CD4-positive, alpha-beta T cell treated with Interleukin-6 for 4 hours (primary cell): ENCODE results near the gene PFKL.
"Not testable (repeated sequence)": the region's sequence is repeated elsewhere in the genome, so short reads cannot be mapped to it uniquely, and the experiment has no call there.

Source experiments
- DNase-seq: peaks from one replicate; pipeline ENCODE4 v3.0.0-alpha.2; 2020; ENCODE audit warnings: mixed read lengths

The PFKL gene

DNA sequence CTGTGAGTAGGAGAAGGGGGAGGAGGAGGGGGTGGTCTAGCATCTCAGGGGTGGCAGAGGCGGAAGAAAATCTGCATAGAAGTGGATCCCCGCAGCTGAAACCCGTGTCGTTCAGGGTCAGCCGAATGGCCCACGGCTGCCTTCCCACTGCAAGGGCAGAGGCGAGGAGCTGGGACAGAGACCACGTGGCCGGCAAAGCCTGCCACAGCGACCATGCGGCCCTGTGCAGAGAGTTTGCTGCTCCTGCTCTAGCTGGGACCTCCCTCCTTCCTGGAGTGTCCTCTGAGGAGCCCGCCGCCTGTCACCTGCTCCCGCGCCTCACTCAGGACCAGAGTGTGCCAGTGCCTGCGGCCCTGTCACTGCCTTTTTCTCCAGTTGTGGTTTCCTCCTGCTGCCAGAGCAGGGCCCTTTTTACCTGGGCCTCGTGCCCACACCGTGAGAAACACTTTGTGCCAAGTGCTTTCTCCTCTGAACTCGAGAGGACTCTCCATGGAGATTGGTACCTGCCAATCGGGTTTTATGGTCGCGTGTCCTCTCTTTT lies 48.1 kb downstream of the PFKL start:
- DNase-seq: no peak

DNA sequence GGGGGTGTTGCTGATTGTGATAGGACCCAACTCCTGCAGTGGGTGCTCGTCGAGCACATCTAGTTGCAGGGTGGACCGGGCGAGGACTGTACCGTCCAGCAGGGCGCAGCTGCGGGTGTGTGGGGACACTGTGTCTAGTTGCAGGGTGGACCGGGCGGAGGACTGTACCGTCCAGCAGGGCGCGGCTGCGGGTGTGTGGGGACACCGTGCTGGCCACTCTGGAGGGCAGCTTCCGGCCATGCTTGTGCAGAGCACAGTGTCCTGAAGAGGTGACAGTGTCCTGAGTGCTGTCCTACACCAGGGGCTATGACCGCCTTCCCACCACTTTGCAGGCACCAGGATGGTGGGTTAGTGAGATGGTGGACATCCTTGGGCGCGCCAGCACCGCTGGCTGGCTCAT lies 49.0 kb downstream of the PFKL start:
- DNase-seq: no peak

DNA sequence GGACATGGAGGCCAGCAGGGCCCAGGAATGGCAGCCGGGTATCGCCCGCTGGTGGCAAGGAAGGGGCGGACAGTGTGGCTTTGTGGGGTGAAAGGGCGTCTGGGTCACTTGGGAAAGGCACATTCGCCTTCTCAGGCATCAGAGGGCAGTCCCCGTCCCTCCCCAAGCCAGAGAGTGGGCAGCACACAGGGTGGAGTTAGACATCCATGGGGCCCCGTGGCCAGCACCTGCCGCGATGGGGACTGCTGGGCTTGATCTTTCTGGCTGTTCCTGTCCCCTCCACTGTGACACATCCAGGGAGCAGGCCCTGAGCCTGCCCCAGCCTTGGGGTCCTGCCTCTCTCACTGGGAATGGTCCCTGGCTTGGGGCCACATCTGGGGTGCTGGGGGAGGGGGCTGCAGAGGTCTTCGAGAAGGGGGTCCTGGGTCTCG lies 49.6 kb downstream of the PFKL start:
- DNase-seq: no peak

DNA sequence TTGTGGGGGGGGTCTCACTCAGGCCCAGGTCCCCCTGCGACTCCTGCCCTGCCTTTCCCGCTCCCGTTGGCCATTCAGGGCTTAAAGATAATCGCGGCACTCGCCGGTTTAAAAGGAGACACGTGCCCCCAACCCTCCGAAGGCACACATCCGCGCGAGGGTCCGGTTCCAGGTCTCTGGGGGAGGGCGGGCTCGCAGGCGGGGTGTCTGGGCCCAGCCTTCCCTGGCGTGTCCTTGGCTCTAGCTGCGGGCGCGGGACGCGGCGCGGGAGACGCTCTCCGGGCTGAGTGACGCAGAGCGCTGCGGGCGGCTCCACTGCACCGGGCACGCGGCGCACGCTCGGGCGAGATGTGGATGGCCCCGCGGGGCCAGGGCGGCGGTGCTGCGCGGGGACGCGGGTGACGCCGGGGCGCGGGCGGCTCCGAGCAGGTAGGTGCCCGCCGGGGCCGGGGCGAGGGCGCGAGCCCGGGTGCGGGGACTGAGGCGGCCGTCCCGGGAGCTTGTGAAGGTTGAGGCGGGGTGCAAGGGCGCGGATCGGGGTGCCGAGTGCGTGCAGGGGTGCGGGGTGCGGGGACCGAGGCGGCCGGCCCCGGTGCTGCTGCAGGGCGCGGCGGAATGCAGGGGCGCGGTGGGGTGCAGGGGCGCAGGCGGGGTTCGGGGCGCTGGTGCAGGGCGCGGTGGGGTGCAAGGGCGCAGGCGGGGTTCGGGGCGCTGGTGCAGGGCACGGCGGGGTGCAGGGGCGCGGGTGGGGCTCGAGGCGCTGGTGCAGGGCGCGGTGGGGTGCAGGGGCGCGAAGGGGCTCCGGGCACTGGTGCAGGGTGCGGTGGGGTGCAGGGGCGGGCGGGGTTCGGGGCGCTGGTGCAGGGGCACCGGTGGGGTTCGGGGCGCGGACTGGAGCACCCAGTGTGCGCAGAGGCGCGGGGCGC lies 50.3 kb downstream of the PFKL start:
- no peak for DNase-seq

DNA sequence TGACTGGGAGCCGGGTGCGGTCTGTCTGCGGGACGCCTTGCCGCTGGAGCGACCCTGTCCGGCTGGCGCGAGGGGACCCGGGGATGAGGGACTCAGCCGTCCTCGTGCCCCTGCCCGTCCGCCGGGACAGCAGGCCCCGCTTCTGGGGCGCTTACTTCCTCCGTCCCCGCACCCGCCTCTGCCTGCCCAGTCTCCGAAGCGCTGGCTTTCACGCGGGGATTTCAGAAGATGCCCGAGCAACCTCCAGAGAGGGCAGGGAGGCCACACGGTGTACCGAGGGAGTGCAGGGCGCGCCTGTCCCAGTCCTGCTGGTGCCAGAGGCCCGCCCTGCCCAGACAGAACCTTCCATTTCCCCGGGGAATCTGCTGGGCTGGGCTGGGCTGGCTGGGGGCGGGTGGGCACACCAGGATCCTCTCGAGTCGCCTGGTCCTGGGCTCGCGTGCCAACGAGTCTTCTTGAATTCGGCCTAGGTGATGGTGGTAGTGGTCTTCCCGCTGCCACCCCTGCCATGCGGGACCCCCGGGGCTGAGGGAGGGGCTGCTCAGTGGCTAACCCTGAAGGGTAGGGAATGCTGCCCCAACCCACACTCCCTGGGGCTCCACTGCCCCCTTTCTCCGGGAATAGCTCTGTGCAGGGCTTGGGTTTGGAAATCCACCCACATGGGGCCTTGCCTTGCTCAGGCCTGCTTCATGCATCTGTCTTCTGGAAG lies 51.1 kb downstream of the PFKL start:
- DNase-seq: no peak

DNA sequence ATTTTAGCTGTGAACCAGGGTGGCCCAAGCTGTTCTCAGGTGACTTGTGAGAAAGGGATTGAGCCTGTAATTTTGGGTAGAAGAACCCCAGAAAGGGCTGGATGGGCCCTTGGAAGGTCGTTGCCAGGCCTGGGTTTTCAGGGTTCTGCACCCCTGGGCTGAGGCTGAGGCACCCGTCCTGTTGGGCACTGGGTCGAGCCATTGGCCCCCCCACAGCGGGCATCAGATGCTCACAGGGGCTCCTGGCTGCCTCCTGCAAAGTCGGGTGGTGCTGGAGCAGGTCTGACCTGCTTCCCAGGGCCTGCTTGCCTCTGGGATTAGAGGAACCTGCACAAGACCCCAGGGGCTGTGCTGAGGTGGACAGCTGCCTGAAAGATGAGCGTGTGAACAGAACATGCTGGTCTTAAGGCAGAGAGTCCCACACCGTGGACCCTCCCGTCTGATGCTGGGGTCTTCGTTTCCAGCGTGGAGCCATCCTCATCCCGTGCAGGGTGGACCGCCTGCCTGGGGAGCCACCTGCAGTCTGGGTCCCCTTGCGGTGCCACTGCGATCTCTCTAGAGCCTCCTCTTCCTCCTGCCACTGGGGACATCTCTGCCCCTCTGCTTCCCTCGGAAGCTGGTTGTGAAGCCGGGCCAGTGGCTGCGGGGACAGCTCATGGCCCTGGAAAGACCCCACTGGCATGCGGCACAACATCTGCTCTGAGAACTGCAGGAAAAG lies 51.8 kb downstream of the PFKL start:
- DNase-seq: no peak

DNA sequence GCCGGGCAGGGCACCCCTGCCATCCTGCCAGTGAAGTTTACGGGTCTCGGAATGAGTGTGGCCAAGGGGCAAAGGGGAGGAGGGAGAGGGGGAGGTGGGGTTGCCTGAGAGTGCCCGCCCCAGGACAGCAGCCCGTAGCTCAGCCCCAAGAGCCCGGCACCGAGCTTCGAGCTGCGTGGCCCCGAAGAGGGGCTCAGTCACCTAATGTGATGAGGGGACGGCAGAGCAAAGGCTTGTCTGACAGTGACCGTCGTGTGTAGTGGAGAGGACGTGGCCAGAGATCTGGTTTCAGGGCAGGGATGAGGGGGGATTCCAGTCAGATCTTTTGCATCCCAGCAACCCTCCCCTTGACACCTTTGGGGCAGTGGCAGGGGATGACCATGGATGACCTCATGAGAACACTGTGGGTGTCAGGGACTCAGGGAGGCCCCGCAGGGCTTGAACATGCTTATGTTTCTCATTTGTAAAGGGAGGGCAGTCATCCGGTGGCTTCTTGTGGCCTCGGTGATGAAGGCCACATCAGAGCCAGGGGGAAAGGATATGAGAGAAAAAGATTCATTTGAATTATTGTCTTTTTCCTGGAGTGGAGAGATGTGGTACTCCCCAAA lies 52.5 kb downstream of the PFKL start:
- no peak for DNase-seq

DNA sequence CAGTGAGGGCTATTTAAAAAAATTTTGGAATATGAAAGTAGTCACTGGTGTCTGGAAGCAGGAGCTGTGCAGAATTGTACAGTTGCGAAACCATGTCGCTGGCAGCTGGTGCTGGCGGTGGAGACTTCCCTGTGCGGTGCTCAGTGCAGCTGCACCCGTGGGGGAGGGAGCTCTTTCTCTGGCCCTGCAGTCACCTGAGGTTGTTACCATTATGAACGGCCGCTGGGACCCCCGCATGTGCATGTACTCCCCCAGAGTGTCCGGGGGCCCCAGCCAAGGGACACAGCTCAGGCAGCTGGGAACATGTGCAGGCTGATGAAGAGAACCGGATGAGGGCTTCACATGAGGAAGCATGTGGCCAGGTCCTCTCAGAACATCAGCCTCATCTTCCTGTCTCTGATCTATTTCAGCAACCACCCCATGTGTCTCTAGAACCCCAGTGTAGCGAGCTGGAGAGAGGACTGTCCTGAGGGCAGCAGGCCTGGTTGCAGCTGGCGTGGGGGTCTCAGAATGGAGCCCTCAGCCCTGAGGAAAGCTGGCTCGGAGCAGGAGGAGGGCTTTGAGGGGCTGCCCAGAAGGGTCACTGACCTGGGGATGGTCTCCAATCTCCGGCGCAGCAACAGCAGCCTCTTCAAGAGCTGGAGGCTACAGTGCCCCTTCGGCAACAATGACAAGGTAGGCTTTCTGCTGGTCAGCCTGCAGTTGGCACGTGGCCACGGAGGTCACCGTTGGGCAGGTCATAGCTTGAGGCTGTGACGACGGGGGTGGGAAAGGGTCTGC lies 53.5 kb downstream of the PFKL start, which contains the start of gene TRPM2:
Gene TRPM2 (plus strand): TSS at position 431 of the 780 bp plus-strand sequence. CDS start 80 bp downstream, at position 511.
- DNase-seq: peak; percentile 53

DNA sequence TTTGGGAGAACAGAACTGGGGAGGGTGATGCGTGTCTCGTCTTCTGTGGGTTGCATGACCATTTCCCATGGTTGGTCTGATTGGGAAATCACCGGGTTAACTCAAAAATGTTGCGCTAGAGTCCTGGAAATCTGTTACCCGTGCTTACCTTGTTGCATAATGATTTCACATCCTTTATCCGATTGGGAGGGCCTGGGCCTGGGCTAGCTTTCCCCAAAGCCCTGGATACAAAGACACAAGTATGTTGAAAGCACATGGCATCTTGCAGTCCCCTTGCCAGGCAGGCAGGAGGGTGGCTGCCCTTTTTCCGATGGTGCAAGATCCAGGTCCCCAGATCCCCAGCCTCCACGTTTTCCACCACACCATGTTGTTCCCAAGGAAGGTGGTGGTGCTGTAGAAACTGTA lies 54.1 kb downstream of the PFKL start:
- no peak for DNase-seq

DNA sequence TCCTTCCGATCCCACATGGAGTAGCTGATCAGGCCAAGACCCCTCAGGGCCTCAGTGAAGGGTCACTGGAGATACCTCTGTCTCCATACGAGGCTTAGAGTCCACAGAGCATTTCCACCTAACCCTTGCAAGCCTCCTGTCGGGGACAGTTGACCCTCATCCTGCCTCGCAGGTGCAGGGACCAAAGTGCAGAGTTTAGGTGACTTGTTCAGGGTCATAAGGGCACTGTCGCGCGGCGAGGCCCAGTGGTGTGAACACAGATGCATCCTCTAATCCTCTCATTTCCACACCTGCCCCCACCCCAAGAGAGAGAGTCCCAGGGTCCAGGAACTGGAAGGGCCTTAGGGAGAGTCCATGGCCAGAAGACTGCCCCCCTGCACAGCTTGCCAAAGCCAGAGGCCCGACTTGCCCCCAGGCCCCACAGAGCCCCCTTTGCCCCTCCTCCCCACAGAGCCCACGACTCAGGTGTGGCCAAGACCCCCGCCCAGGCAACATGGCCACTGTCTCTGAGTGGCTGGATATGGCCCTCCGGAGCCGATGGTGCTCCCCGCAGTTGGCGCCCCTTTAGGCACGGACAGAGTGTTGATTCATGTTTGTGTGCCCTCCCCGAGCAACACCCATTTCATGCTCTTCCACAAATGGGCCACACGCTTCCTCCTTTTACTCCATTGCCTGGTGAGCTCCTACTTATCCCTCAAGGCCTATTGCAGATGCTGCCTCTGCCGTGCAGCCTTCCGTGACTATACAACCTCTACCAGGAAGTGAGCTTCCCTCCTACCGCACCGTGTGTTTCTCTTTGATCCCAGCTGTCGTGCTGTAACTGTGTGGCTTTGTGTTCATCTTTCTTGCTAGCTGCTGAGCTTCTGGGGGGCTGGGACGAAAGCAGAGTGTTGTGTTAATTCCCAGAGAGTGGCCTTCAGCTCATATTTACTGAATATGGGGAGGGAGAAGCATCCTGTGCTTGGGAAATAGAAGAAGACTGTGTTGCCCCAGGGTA lies 55.2 kb downstream of the PFKL start:
- peak; percentile 53 for DNase-seq

DNA sequence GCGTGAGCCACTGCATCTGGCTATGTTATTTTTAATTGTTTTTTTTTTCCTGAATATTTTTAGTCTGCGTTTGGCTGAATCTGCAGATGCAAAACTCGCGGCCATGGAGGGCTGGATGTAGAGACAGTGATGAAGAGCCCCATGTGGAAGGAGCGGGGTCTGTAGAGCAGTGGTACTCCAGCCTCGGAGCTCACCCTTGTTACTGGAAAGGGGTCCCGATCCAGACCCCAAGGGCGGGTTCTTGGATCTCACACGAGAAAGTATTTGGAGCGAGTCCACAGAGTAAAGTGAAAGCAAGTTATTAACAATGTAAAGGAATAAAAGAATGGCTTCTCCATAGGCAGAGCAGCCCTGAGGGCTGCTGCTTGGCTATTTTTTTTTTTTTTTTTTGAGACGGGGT lies 56.3 kb downstream of the PFKL start:
- no peak for DNase-seq

DNA sequence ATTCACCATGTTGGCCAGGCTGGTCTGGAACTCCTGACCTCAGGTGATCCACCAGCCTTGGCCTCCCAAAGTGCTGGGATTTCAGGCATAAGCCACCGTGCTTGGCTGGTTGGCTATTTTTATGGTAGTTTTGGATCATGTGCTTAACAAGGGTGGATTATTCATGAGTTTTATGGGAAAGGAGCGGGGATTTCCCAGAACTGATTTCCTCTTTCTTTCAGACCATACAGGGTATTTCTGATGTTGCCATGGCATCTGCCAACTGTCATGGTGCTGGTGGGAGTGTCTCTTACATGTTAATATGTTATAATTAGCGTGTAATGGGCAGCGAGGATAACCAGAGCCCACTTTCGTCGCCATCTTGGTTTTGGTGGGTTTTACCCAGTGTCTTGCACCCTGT lies 56.8 kb downstream of the PFKL start:
- no peak for DNase-seq

DNA sequence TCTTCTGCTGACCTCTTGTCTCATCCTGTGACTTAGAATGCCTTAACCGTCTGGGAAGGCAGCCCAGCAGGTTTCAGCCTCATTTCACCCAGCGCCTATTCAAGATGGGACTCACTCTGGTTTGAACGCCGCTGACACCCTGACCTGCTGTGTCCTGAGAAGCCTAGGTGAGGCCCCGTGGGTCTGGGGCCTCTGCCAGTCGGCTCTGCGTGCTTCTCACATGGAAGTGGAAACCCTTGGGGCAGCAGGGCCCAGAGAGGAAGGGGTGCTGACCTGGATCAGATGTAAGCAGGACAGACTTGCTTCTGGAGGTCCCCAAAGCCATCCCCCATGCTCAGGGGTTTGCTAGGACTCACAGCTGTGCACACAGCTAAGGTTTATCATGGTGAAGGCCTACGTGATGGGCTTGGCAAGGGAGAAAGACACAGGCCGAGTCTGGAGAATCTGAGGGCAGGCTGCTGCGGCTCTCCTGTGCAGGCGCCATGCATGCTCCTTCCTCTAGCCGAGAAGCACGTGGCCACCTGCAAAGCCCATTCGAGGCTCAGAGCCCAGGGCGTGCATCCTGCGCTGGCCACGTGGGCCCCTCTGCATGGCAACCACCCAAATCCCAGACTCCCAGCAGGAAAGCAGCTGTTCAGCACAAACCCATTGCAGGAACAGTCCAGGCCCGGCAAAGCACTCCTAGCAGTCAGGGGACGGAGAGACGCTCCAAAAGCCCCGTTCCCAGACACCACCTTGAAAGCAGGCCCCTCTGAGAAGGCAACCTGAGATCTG lies 57.4 kb downstream of the PFKL start:
- no peak for DNase-seq

DNA sequence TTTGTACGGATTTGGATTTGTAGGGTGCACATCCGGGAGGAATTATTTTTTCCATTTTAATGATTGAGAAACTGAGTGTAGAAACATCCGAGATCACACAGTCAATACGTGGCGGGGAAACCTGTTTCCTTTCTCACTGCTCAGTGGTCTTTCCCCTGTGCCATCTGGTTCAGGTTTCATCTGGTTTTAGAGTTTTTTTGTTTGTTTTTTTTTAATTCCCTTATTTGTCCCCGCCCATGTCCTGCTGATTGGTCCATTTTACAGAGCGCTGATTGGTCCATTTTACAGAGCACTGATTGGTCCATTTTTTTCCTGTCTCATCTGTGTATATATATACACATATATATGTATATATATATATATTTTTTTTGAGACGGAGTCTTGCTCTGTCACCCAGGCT lies 59.5 kb downstream of the PFKL start:
- DNase-seq: no peak

DNA sequence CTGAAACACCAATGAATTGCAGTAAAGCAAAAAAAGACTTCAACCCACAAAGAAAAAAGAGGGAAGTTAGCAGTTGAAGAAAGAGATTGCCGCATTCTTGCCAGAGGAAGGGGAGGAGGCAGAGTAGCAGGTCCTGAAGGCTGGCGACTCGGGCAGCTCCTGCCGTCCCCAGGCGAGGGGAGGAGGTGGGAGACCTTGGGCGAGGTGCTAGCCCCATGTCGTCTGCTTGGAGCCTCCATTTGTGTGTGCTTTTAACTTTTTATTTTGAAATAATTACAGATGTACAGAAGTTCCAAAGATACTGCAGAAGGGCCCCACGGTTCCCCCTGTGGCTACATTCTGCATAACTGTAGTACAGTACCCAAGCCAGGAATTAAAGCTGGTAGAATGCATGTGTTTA lies 60.3 kb downstream of the PFKL start:
- DNase-seq: no peak

DNA sequence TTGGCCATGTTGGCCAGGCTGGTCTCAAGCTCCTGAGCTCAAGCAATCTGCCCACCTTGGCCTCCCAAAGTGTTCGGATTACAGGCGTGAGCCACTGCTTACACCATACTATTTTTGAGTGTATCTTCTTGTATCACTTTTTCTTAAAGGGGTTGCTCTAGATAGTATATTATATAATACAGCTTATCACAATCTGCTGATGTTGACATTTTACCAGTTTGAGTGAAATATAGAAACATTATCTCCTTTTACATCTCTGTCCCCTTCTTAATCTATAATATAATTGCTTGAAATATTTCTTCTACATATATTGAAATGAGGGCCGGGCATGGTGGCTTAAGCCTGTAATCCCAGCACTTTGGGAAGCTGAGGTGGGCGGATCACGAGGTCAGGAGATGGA lies 62.0 kb downstream of the PFKL start:
- not testable (repeated sequence) for DNase-seq

DNA sequence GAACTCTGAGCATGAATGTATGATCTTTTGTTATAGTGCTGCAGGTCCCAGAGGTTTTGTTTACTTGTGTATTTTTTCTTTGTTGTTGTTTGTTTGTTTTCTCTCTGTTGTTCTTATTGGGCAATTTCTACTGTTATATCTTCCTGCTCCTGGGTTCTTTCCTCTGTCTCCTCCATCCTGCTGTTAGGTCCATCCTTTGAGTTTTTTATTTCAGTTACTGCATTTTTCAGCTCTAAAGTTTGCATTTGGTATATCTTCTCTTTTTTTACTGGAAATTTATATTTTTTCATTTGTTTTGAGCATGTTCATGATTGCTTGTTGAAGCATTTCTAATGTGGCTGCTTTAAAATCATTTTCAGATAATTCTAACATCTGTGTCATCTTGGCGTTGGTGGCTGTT lies 63.4 kb downstream of the PFKL start:
- no peak for DNase-seq

DNA sequence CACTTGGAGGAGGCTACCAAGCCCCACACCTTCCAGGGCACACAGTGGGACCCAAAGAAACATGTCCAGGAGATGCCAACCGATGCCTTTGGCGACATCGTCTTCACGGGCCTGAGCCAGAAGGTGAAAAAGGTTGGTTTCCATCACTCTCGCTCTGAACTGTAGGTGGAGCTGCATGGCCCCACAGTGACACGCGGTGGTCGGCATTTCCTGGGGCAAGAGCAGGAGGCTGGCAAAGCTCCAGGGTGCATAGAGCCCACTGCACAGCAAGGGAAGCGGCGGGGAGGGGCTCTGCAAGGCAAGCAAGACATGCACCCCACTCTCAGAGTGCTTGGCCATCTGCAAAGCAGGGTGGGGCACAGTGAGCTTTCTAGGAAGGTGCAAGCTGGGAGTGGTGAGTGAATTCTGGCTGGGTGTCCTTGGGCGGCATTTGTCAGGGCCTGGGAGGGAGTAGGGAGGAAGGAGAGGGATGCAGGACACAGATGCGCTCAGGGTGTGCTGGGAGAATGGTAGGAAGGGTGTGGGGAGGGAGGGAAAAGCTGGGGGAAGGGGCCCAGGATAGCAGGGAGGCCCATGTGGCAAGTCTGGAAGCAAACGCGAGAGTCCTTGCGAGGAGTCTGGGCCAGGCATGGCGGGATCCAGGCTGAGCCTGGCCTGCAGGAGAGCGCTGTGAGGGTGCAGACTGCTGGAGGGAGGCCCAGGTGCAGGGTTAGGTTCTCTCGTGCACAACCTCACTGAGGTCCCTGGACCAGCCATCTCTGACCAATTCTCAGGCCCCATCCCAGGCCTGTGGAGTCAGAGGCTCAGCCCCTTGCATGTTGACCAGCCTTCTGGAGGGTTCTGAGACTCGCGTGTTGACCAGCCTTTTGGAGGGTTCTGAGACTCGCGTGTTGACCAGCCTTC lies 64.5 kb downstream of the PFKL start:
- no peak for DNase-seq
